Prostate gland (tissue), 2 donors: ENCODE measurements around the gene IQGAP2.

ENCODE experiments used
- CTCF ChIP-seq, 4 experiments: fragments of 200-600 bp in 2 of 4; fragments of 450-650 bp in 2 of 4; sonication (generic) in 2 of 4; IDR thresholded peaks; 1 replicate in 3 of 4; 2 replicates in 1 of 4; pipeline ENCODE4 v1.5.1; 2016 to 2019; ENCODE audit warnings: antibody characterized with exemption in 4 of 4, mild to moderate bottlenecking in 2 of 4, moderate library complexity in 2 of 4
- POLR2A ChIP-seq: fragments of 450-650 bp; IDR thresholded peaks from one replicate; pipeline ENCODE4 v1.6.1; 2016; ENCODE audit warnings: antibody characterized with exemption, mild to moderate bottlenecking

- TF ChIP-seq CTCF (IDR thresholded peaks at IDR 0.05): no peak
- no peak for TF ChIP-seq POLR2A
Observed at GRCh38 chr5:76385540-76385939, 17.5 kb upstream of the IQGAP2 start.
